ENCODE results near the gene ULK2. TPM values are rescaled to one million over a fixed set of nuclear protein-coding genes. Genes with fewer than 3 reads are reported as not detected.

Gene ULK2
- total and polyA plus RNA-seq, 3 experiments from 2014 or later: 4.6 to 6.9 (median 5.8) TPM

- Mint-ChIP-seq H3K36me3 (no peaks in the 10 kb centered on the region), H3K27me3 (no peaks in the 10 kb centered on the region), H3K9me3 (no peaks in the 10 kb centered on the region), H3K4me3 (no peak overlapping the region), H3K27ac (no peak overlapping the region), H3K4me1 (peaks cover 0 to 10% (median 0%) of the 10 kb centered on the region in 3 donors)
- Histone ChIP-seq H3K36me3 (ENCODE audit: insufficient read depth, low read length) (no peaks in the 10 kb centered on the region), H3K9me3 (ENCODE audit: low read length) (no peaks in the 10 kb centered on the region), H3K27ac (ENCODE audit: low read depth, low read length) (no peak overlapping the region), H3K4me3 (ENCODE audit: low read length) (no peak overlapping the region), H3K4me1 (ENCODE audit: insufficient read depth, low read length) (peaks cover 4% of the 10 kb centered on the region), H3K27me3 (ENCODE audit: insufficient read depth, low read length, poor library complexity, severe bottlenecking) (no peaks in the 10 kb centered on the region)
- ChIA-PET POLR2A (no interaction called here), CTCF (interaction anchor here (2.3 kb wide), 1 partner anchor 85 kb away, joined by 5 read pairs; no protein-coding TSS in a partner anchor)
- DNase-seq: no peak
Measured at GRCh38 chr17:19740933-19741332, 126.8 kb downstream of the ULK2 start.

- Mint-ChIP-seq H3K9me3 (no peaks in the 10 kb centered on the region), H3K4me3 (no peak overlapping the region), H3K4me1 (peaks cover 0 to 3% (median 0%) of the 10 kb centered on the region in 3 donors), H3K36me3 (no peaks in the 10 kb centered on the region), H3K27me3 (no peaks in the 10 kb centered on the region), H3K27ac (no peak overlapping the region)
- Histone ChIP-seq H3K27me3 (ENCODE audit: insufficient read depth, low read length, poor library complexity, severe bottlenecking) (no peaks in the 10 kb centered on the region), H3K27ac (ENCODE audit: low read depth, low read length) (no peak overlapping the region), H3K4me1 (ENCODE audit: insufficient read depth, low read length) (no peaks in the 10 kb centered on the region), H3K36me3 (ENCODE audit: insufficient read depth, low read length) (no peaks in the 10 kb centered on the region), H3K4me3 (ENCODE audit: low read length) (no peak overlapping the region), H3K9me3 (ENCODE audit: low read length) (no peaks in the 10 kb centered on the region)
- DNase-seq: no peak
- ChIA-PET POLR2A (no interaction called here), CTCF (no interaction called here)
Measured at GRCh38 chr17:19739241-19740201, 128.2 kb downstream of the ULK2 start.

GRCh38 chr17:19738757-19739156 is 129.0 kb downstream of the ULK2 start:
- Mint-ChIP-seq H3K27ac (no peak overlapping the region), H3K4me3 (no peak overlapping the region), H3K4me1 (no peaks in the 10 kb centered on the region), H3K9me3 (no peaks in the 10 kb centered on the region), H3K36me3 (no peaks in the 10 kb centered on the region), H3K27me3 (no peaks in the 10 kb centered on the region)
- Histone ChIP-seq H3K4me3 (ENCODE audit: low read length) (no peak overlapping the region), H3K4me1 (ENCODE audit: insufficient read depth, low read length) (no peaks in the 10 kb centered on the region), H3K27me3 (ENCODE audit: insufficient read depth, low read length, poor library complexity, severe bottlenecking) (no peaks in the 10 kb centered on the region), H3K27ac (ENCODE audit: low read depth, low read length) (no peak overlapping the region), H3K9me3 (ENCODE audit: low read length) (no peaks in the 10 kb centered on the region), H3K36me3 (ENCODE audit: insufficient read depth, low read length) (no peaks in the 10 kb centered on the region)
- peak in 1 of 5 donors; percentile 17 for DNase-seq
- CTCF ChIA-PET: no interaction called here
- POLR2A ChIA-PET: no interaction called here

- no peaks in the 10 kb centered on the region for H3K4me1 ChIP-seq (ENCODE audit: insufficient read depth, low read length)
- no peak overlapping the region for H3K27ac Mint-ChIP-seq
- no peak overlapping the region for H3K4me3 Mint-ChIP-seq
- CTCF ChIA-PET: no interaction called here
- no peaks in the 10 kb centered on the region for H3K36me3 Mint-ChIP-seq
- POLR2A ChIA-PET: no interaction called here
- no peaks in the 10 kb centered on the region for H3K27me3 Mint-ChIP-seq
- H3K36me3 ChIP-seq (ENCODE audit: insufficient read depth, low read length): no peaks in the 10 kb centered on the region
- no peaks in the 10 kb centered on the region for H3K9me3 ChIP-seq (ENCODE audit: low read length)
- peak in 1 of 5 donors; percentile 43 for DNase-seq
- no peak overlapping the region for H3K27ac ChIP-seq (ENCODE audit: low read depth, low read length)
- H3K4me1 Mint-ChIP-seq: no peaks in the 10 kb centered on the region
- no peaks in the 10 kb centered on the region for H3K27me3 ChIP-seq (ENCODE audit: insufficient read depth, low read length, poor library complexity, severe bottlenecking)
- H3K4me3 ChIP-seq (ENCODE audit: low read length): no peak overlapping the region
- no peaks in the 10 kb centered on the region for H3K9me3 Mint-ChIP-seq
Measured at GRCh38 chr17:19738073-19738449, 129.7 kb downstream of the ULK2 start.

GRCh38 chr17:19737305-19738072 is 130.2 kb downstream of the ULK2 start:
- H3K4me3 Mint-ChIP-seq: no peak overlapping the region
- H3K27me3 Mint-ChIP-seq: no peaks in the 10 kb centered on the region
- no peaks in the 10 kb centered on the region for H3K27me3 ChIP-seq (ENCODE audit: insufficient read depth, low read length, poor library complexity, severe bottlenecking)
- H3K27ac ChIP-seq (ENCODE audit: low read depth, low read length): no peak overlapping the region
- no peaks in the 10 kb centered on the region for H3K4me1 Mint-ChIP-seq
- ChIA-PET CTCF (no interaction called here), POLR2A (no interaction called here)
- no peaks in the 10 kb centered on the region for H3K4me1 ChIP-seq (ENCODE audit: insufficient read depth, low read length)
- no peaks in the 10 kb centered on the region for H3K9me3 Mint-ChIP-seq
- no peak overlapping the region for H3K4me3 ChIP-seq (ENCODE audit: low read length)
- peak in 1 of 5 donors; percentile 36 for DNase-seq
- H3K27ac Mint-ChIP-seq: no peak overlapping the region
- no peaks in the 10 kb centered on the region for H3K36me3 Mint-ChIP-seq
- H3K36me3 ChIP-seq (ENCODE audit: insufficient read depth, low read length): no peaks in the 10 kb centered on the region
- H3K9me3 ChIP-seq (ENCODE audit: low read length): no peaks in the 10 kb centered on the region

- Mint-ChIP-seq H3K27me3 (no peaks in the 10 kb centered on the region), H3K9me3 (no peaks in the 10 kb centered on the region), H3K27ac (peak overlapping the region in 3 of 8 donors; percentile 52 to 82 (median 72)), H3K36me3 (no peaks in the 10 kb centered on the region), H3K4me1 (no peaks in the 10 kb centered on the region), H3K4me3 (no peak overlapping the region)
- no peaks in the 10 kb centered on the region for H3K9me3 ChIP-seq (ENCODE audit: low read length)
- CTCF ChIA-PET: interaction anchor here (1.3 kb wide), 1 partner anchor 9 kb away, joined by 3 read pairs; no protein-coding TSS in a partner anchor
- H3K4me1 ChIP-seq (ENCODE audit: insufficient read depth, low read length): no peaks in the 10 kb centered on the region
- H3K4me3 ChIP-seq (ENCODE audit: low read length): no peak overlapping the region
- POLR2A ChIA-PET: no interaction called here
- no peaks in the 10 kb centered on the region for H3K27me3 ChIP-seq (ENCODE audit: insufficient read depth, low read length, poor library complexity, severe bottlenecking)
- no peaks in the 10 kb centered on the region for H3K36me3 ChIP-seq (ENCODE audit: insufficient read depth, low read length)
- no peak overlapping the region for H3K27ac ChIP-seq (ENCODE audit: low read depth, low read length)
- peak in 1 of 5 donors; percentile 37 for DNase-seq
Measured at GRCh38 chr17:19736071-19736470, 131.7 kb downstream of the ULK2 start.

GRCh38 chr17:19733953-19734526 is 133.7 kb downstream of the ULK2 start:
- POLR2A ChIA-PET: no interaction called here
- no peak overlapping the region for H3K4me3 Mint-ChIP-seq
- H3K36me3 Mint-ChIP-seq: no peaks in the 10 kb centered on the region
- no peak overlapping the region for H3K27ac Mint-ChIP-seq
- CTCF ChIA-PET: interaction anchor here (1.0 kb wide), 1 partner anchor 12 kb away, joined by 3 read pairs; no protein-coding TSS in a partner anchor
- H3K9me3 ChIP-seq (ENCODE audit: low read length): no peaks in the 10 kb centered on the region
- H3K9me3 Mint-ChIP-seq: no peaks in the 10 kb centered on the region
- H3K4me1 Mint-ChIP-seq: no peaks in the 10 kb centered on the region
- H3K4me3 ChIP-seq (ENCODE audit: low read length): no peak overlapping the region
- no peak for DNase-seq
- no peak overlapping the region for H3K27ac ChIP-seq (ENCODE audit: low read depth, low read length)
- H3K27me3 Mint-ChIP-seq: no peaks in the 10 kb centered on the region
- no peaks in the 10 kb centered on the region for H3K27me3 ChIP-seq (ENCODE audit: insufficient read depth, low read length, poor library complexity, severe bottlenecking)
- no peaks in the 10 kb centered on the region for H3K36me3 ChIP-seq (ENCODE audit: insufficient read depth, low read length)
- no peaks in the 10 kb centered on the region for H3K4me1 ChIP-seq (ENCODE audit: insufficient read depth, low read length)

- Histone ChIP-seq H3K36me3 (ENCODE audit: insufficient read depth, low read length) (no peaks in the 10 kb centered on the region), H3K27me3 (ENCODE audit: insufficient read depth, low read length, poor library complexity, severe bottlenecking) (no peaks in the 10 kb centered on the region), H3K27ac (ENCODE audit: low read depth, low read length) (no peak overlapping the region), H3K4me3 (ENCODE audit: low read length) (no peak overlapping the region), H3K9me3 (ENCODE audit: low read length) (no peaks in the 10 kb centered on the region), H3K4me1 (ENCODE audit: insufficient read depth, low read length) (no peaks in the 10 kb centered on the region)
- peak in 1 of 5 donors; percentile 24 for DNase-seq
- ChIA-PET POLR2A (no interaction called here), CTCF (interaction anchor here (1.7 kb wide), 1 partner anchor 13 kb away, joined by 5 read pairs; no protein-coding TSS in a partner anchor)
- H3K36me3 Mint-ChIP-seq: no peaks in the 10 kb centered on the region
- H3K4me3 Mint-ChIP-seq: no peak overlapping the region
- H3K27me3 Mint-ChIP-seq: no peaks in the 10 kb centered on the region
- no peaks in the 10 kb centered on the region for H3K9me3 Mint-ChIP-seq
- H3K27ac Mint-ChIP-seq: no peak overlapping the region
- peaks cover 0 to under 1% (median 0%) of the 10 kb centered on the region in 3 donors for H3K4me1 Mint-ChIP-seq
Measured at GRCh38 chr17:19731626-19732025, 136.1 kb downstream of the ULK2 start.
